ENCODE data around the gene TAC4. TPM values are rescaled to one million over a fixed set of nuclear protein-coding genes. Genes with fewer than 3 reads are reported as not detected.

TAC4 gene
- total and polyA plus RNA-seq, 2 of the 13 experiments (the other 11 are each of a cell fraction or from before 2014, with no cell fraction given): not detected

- 22% methylated on average over 15 of the region's 20 CpGs for WGBS (ENCODE audit: low lambda C conversion rate)
- H3K4me3 ChIP-seq (replicated peaks in 1 of 3; ENCODE audit: insufficient read depth in 1 of 3, low read depth in 2 of 3, low read length in 3 of 3): no peak overlapping the region
- TF ChIP-seq STAG1 (CRISPR knock-in tag; IDR thresholded peaks at IDR 0.05) (peak; percentile 63), ZNF260 (CRISPR knock-in tag; IDR thresholded peaks at IDR 0.05; ENCODE audit: borderline replicate concordance, low read depth) (no peak), HINFP (CRISPR knock-in tag; IDR thresholded peaks at IDR 0.05; ENCODE audit: low read depth) (no peak), LBX2 (CRISPR knock-in tag; IDR thresholded peaks at IDR 0.05; ENCODE audit: borderline replicate concordance) (no peak), CENPX (CRISPR knock-in tag; IDR thresholded peaks at IDR 0.05) (no peak), ZNF280D (CRISPR knock-in tag; IDR thresholded peaks at IDR 0.05) (no peak), ZNF691 (CRISPR knock-in tag; IDR thresholded peaks at IDR 0.05; ENCODE audit: borderline replicate concordance, low read depth) (no peak), KLF6 (CRISPR knock-in tag; IDR thresholded peaks at IDR 0.05) (no peak), PBX3 (CRISPR knock-in tag; IDR thresholded peaks at IDR 0.05; ENCODE audit: borderline replicate concordance) (no peak), TOPORS (CRISPR knock-in tag; IDR thresholded peaks at IDR 0.05) (no peak), DRAP1 (CRISPR knock-in tag; IDR thresholded peaks at IDR 0.05) (no peak), NR2F6 (IDR thresholded peaks at IDR 0.05) (no peak; the same call in 1 of the 2 replicates), NR2F6 (CRISPR knock-in tag; IDR thresholded peaks at IDR 0.05) (peak; percentile 11; the same call in 1 of the 2 replicates), CREBL2 (CRISPR knock-in tag; IDR thresholded peaks at IDR 0.05; ENCODE audit: borderline replicate concordance) (no peak)
These were observed 12.4 kb upstream of the TAC4 start for GRCh38 chr17:49859991-49860953.

More at GRCh38 chr17:49859991-49860953, 12.4 kb upstream of the TAC4 start:
- Histone ChIP-seq H4K20me1 (ENCODE audit: insufficient read depth, low read length) (no peaks in the 10 kb centered on the region), H3K36me3 (replicated peaks in 1 of 2; ENCODE audit: control insufficient read depth in 1 of 2, insufficient read depth in 2 of 2, low read length in 2 of 2) (no peaks in the 10 kb centered on the region), H3K4me1 (ENCODE audit: insufficient read depth, low read length) (peaks cover 44% of the 10 kb centered on the region), H3K9me3 (ENCODE audit: low read length) (no peaks in the 10 kb centered on the region), H3K27me3 (ENCODE audit: control insufficient read depth in 1 of 2, insufficient read depth in 2 of 2, low read length in 2 of 2) (peaks cover 0 to 12% of the 10 kb centered on the region in 2 experiments; a peak in 1 of 5 replicates), H3K4me2 (ENCODE audit: low read depth, low read length) (0 out of 2 replicates have a peak overlapping the region, but pooled peaks have one; percentile 9), H3K27ac (ENCODE audit: extremely low read length, insufficient read depth, low read length) (no peak overlapping the region), H3K9ac (ENCODE audit: insufficient read depth, low read depth, low read length) (no peak overlapping the region), H3K79me2 (ENCODE audit: insufficient read depth, low read length) (no peaks in the 10 kb centered on the region), H2AFZ (ENCODE audit: low read length) (no peak overlapping the region)
- ChIA-PET POLR2A (interaction anchor here (1.2 to 1.3 kb wide), 2 partner anchors 96 to 138 kb away, joined by 5 read pairs; partner anchors contain the start of gene FAM117A), CTCF (ENCODE audit: low intra/inter-chr PET ratio, low total read pairs) (interaction anchor here (0.8 to 5.0 kb wide), 9 partner anchors 8 to 219 kb away, joined by 3 to 284 read pairs (median 5); partner anchors contain the start of gene DLX3)
- in situ Hi-C loops (cut with HindIII; ENCODE audit: extremely low pct_ligation_motif_present, low pct_unique_long_range_greater_than_20kb) (loop anchor here (5.0 to 10.0 kb wide), 2 partner anchors 137 to 225 kb away; partner anchors contain the start of gene DLX3), intact Hi-C loops (cut with micrococcal nuclease; ENCODE audit: unreplicated experiment) (loop anchor here (1.0 to 10.0 kb wide), 3 partner anchors 138 to 295 kb away; no protein-coding TSS in a partner anchor)
- no TSS peak for BruUV-seq (replicated peaks)
- ATAC-seq: peak; percentile 75
- DNase-seq (ENCODE audit: low spot score): peak; percentile 70
- FAIRE-seq: peak; percentile 67

Data from HepG2 (cell line).